Astrocyte of the hippocampus (primary cell): ENCODE data around the gene PRRC2A.

Experiments used
- DNase-seq: peaks from one replicate; pipeline ENCODE4 v3.0.0; 2011; ENCODE audit warnings: low read depth, low spot score

The PRRC2A gene

GRCh38 chr6:31651602-31652191 is 31.2 kb downstream of the PRRC2A start:
- DNase-seq, result peak; percentile 84

DNA sequence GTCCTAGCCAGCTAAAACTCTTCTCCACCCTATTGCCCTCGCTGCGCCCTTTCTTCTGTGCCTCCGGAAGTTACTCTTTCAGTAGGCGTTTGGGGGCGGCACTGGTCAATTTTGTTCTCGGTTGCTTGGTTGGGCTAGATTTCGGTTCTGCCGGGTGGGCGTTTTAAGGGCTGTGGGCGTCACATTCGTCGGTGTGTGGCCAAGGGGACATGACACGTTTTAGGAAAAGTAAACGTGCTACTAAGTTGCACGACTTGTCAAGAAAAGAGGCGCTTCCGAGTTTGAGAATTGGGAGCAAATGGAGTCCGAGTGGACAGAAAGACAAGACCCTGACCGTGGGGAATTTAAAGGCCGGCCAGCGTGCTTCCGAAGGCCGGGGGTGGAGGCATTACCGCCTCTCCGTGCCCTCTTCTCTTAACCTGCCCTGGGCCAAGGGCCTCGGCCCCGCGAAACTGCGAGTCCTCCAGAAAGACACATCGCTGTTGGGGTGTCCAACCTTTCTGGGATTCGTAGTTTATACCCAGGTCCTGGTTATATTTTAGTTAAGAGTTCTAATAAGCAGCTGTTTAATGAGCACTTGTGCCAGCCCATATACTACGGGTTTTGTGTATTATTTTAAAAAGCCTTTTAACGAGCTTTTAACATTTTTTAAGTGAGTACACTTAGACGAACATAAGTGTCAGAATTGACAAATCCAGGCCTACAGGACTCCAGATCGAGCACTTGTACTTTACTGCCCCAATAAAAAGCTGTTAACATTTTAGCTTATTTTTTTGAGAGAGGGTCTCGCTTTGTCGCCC is 32.6 kb downstream of the PRRC2A start:
- DNase-seq, result no peak

DNA sequence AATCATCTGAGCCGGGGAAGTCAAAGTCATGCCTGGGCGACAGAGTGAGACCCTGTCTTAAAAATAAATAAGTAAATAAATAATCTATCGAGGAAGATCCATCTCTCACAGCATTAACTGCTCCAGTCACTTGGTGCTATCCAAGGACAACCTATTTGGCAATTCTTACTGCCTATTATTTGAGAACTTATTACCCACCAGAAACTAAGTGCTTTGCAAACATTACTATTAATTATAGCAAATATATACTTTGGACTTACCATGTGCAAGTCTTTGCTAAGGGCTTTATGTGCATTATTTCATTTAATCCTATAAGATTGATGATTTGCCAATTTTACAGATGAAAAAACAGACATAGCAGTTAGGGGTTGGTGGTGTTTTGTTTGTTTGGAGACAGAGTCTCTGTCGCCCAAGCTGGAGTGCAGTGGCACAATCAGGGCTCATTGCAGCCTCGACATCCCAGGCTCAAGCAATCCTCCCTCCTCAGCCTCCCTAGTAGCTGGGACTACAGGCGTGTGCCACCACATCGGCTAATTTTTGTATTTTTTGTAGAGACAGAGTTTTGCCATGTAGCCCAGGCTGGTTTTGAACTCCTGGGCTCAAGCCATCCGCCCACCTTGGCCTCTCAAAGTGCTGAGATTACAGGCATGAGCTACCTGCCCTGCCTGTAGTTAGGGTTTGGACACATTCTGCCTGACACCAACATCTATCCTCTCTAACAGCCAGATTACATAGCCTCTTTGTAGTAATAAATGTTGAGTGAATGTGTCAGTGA is 34.2 kb downstream of the PRRC2A start:
- no peak for DNase-seq

- no peak for DNase-seq
Measured at GRCh38 chr6:31655349-31656237, 35.1 kb downstream of the PRRC2A start, which contains the start of gene APOM. TSS of gene APOM (plus strand) at chr6:31655894. CDS start at chr6:31655967, 73 bp downstream.

- no peak for DNase-seq
Measured at GRCh38 chr6:31657406-31658157, 37.1 kb downstream of the PRRC2A start.

DNA sequence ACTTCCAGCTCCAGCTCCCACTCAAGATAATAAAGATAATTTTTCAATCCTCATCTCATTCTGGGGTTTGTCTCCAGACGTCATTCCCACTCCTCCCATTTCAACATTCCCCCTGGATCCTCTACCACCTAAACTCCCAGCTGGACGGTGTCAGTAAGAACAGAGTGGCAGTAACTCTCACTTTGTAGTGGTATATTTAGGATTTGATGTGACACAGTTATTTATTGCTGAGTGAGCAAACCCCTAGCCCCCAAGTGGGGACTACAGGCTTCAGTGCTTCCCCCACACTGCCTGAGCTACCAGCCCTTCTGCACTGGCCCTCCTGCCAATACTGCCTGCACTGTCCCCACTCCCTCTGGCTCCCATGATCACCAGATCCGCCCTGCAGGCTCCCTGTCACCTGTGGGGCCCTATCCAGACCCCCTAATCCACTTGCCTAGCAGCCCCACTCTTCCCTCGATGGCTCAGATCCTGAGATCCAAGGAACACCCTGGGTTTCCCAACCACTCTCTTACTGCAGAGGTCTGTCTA is 37.7 kb downstream of the PRRC2A start:
- DNase-seq, result no peak

DNA sequence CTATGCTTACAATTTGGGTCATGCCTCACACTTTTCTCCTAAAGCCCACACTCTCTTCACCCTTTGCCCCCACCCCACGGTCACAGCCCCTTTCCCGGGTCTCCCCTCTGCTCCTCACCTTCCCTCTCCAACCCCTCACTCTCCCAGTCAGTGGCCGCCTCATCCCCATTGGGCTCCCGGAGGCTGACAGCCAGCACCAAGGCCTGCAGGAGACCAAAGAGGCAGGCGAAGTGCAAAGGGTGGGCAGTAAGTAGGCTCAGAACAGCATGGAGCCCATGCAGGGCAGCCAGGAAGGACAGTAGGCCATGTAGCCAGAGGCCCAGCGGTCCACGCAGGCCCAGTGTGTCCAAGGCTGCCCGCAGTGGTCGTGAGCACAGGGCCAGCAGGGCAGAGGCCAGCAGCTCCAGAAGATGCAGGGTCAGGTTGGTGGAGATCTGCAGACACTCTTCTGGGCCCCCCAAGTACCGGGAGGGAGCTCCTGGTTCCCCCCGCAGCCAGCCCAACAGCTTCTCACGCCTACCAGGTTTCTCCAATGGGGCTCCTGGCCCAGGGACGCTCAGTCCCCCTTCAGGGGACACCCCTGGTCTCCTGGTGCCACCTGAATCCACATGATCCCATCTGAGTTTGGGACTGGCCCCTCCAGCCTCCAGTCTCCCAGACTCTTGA is 38.6 kb downstream of the PRRC2A start:
- no peak for DNase-seq

DNA sequence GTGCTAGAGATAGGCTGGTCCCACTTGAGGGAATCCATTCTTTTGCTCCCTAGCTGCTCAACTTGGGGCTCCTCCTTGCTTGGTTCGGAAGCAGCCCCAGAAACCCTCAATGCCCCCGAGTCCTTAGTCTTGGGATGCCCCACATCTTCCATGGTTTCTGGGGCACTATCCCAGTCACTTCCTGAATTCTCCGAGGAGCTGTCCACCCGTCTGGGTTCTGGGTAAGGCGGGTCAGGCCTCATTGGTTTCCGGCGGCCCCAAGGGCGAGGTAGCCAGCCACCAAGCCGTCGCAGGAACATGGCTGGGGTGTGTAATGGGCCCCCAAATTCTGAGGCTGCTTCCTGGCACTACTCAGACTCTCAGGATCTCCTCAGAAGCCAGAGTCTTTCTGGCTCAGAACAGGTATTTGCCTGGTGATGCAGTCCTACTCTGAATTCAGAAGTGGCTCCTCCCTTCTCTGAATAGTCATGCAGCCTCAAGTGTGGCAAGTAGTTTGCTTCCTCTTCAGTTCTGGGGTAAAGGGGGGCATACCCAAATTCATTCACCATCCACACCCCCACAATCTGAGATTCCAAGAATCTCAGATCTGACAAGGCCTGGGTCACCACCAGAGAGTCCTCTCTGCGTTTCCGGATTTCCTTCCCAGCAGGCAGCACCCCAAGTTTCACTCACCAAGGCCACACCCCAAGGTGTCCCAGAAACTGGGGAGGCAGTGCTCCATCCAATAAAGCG is 39.3 kb downstream of the PRRC2A start:
- DNase-seq, result peak; percentile 45

- DNase-seq, result peak; percentile 92
Measured at GRCh38 chr6:31660381-31661261, 40.1 kb downstream of the PRRC2A start, which contains the start of gene C6orf47. TSS of gene C6orf47 (minus strand) at chr6:31660778. CDS start at chr6:31659947, 831 bp downstream.

GRCh38 chr6:31661262-31662123 is 41.0 kb downstream of the PRRC2A start:
- DNase-seq, result no peak

GRCh38 chr6:31662124-31662723 is 41.7 kb downstream of the PRRC2A start:
- DNase-seq, result no peak

DNA sequence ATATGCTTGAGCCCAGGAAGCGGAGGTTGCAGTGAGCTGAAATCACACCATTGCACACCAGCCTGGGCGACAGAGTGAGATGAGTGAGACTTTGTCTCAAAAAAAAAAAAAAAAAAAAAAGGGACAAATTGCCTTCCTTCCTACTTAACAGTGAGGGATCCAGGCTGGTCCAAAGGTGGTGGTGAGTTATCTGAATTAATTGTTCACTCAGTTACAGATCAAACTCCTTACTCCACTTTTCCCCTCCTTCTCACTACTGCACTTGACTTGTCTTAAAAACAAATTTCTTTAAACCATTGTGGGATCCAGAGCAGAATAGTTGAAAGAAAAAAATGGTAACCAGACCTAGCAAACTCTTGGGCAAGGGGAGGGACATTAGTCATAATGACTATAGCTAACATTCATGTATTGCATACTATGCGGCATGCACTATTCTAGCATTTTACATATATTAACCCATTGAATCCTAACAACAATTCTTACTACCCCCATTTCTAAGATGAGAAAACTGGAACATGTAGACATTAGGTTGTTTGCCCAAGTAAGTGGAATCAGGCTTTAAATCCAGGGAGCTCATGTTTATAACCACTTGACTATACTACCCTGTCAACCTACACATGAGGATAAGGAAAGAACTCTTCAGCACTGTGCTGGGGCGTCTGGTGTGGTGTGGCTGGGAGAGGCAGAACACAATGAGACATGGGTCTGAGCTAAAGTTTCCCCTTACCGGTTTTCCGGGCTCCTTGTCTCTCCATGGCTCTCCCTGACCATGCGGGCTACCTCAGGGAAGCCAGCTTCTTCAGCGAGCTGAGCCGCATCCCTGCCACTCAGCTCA is 42.8 kb downstream of the PRRC2A start:
- no peak for DNase-seq

- peak; percentile 71 for DNase-seq
Measured at GRCh38 chr6:31663961-31664789, 43.7 kb downstream of the PRRC2A start.

DNA sequence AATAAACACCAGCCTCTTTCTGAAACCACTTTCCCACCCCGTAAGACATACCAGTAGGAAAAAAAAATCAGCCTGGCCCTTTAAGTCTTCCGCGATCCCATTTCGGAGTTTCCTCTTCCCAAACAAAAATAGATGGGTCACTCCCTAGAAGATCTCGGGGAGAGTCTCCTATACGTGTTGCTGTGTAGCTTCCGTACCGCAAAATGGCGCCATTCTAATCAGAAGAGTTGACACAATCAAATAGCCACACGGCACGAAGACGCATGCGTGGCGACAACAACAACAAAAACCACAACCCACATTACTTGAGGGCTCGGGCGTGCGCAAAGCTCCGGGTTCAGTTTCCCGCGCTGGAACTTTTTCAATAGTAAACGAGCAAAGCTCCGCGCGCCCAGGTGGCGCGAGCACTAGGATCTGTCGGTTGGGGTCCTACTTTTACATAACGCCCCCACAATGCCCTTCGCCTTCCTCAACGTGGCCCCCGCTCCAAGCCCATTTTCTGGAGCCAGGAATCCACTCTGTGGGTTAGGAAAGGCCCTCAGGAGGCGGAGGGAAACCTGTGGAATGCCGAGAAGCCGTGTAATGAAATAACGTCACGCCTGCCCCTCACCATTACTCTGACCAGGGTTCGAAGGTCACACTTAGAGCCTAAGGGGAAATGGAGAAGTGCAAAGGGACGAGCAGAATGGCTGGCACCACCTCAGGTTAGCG is 44.4 kb downstream of the PRRC2A start, which contains the start of gene GPANK1:
TSS of gene GPANK1 (minus strand) at position 208 of the 711 bp plus-strand sequence. CDS start 519 bp downstream, outside the sequence.
- DNase-seq, result peak; percentile 93
